Progenitor cell of endocrine pancreas (in vitro differentiated cells): ENCODE measurements around the gene MRPL4. TPM values are rescaled to one million over a fixed set of nuclear protein-coding genes. Genes with fewer than 3 reads are reported as not detected.

Experiments used
- DNase-seq: peaks from one replicate; pipeline ENCODE4 v3.0.0; 2021; ENCODE audit warnings: low spot score; ENCODE audit not compliant: unreplicated experiment
- H3K27ac Mint-ChIP-seq: 2 replicates; pipeline ENCODE4 v1.8.0; 2021; ENCODE audit warnings: mild to moderate bottlenecking, moderate library complexity, mixed read lengths
- H3K27me3 Mint-ChIP-seq: 2 replicates; pipeline ENCODE4 v1.8.0; 2021; ENCODE audit warnings: mixed read lengths
- H3K36me3 Mint-ChIP-seq: 2 replicates; pipeline ENCODE4 v1.8.0; 2022; ENCODE audit warnings: mixed read lengths; ENCODE audit not compliant: insufficient read depth
- H3K4me1 Mint-ChIP-seq: 2 replicates; pipeline ENCODE4 v1.8.0; 2021; ENCODE audit warnings: low read depth, mixed read lengths
- H3K4me3 Mint-ChIP-seq: 2 replicates; pipeline ENCODE4 v1.8.0; 2021; ENCODE audit warnings: low read depth, mild to moderate bottlenecking, moderate library complexity, mixed read lengths
- H3K9me3 Mint-ChIP-seq: 2 replicates; pipeline ENCODE4 v1.8.0; 2021; ENCODE audit warnings: low read depth, mixed read lengths
- total RNA-seq: library from RNA; stranded (reverse); gene quantifications from 2 replicates; pipeline ENCODE4 v1.2.1, GENCODE V29; 2021
- TF ChIP-seq, protein P1 (sequence below): fragments of 200-600 bp; sonication (generic); IDR thresholded peaks from one replicate; pipeline ENCODE4 v1.5.0; 2021; ENCODE audit warnings: antibody characterized with exemption, mild to moderate bottlenecking; ENCODE audit not compliant: unreplicated experiment

Gene MRPL4
- total RNA-seq, 1 donor from 2014 or later, result 51.7 TPM

GRCh38 chr19:10245189-10245939, 6.7 kb upstream of the MRPL4 start:
- H3K27ac Mint-ChIP-seq, result no peak overlapping the region

GRCh38 chr19:10246511-10246910, 5.5 kb upstream of the MRPL4 start:
- Mint-ChIP-seq H3K4me3 (no peak overlapping the region), H3K36me3 (no peaks in the 10 kb centered on the region), H3K9me3 (no peaks in the 10 kb centered on the region), H3K27ac (no peak overlapping the region), H3K27me3 (no peaks in the 10 kb centered on the region), H3K4me1 (no peaks in the 10 kb centered on the region)
- DNase-seq, result no peak
- TF ChIP-seq, protein P1, sequence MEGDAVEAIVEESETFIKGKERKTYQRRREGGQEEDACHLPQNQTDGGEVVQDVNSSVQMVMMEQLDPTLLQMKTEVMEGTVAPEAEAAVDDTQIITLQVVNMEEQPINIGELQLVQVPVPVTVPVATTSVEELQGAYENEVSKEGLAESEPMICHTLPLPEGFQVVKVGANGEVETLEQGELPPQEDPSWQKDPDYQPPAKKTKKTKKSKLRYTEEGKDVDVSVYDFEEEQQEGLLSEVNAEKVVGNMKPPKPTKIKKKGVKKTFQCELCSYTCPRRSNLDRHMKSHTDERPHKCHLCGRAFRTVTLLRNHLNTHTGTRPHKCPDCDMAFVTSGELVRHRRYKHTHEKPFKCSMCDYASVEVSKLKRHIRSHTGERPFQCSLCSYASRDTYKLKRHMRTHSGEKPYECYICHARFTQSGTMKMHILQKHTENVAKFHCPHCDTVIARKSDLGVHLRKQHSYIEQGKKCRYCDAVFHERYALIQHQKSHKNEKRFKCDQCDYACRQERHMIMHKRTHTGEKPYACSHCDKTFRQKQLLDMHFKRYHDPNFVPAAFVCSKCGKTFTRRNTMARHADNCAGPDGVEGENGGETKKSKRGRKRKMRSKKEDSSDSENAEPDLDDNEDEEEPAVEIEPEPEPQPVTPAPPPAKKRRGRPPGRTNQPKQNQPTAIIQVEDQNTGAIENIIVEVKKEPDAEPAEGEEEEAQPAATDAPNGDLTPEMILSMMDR, result no peak

More at GRCh38 chr19:10245189-10245939, 6.7 kb upstream of the MRPL4 start:
- Mint-ChIP-seq H3K36me3 (no peaks in the 10 kb centered on the region), H3K4me1 (no peaks in the 10 kb centered on the region), H3K4me3 (no peak overlapping the region), H3K27me3 (no peaks in the 10 kb centered on the region), H3K9me3 (no peaks in the 10 kb centered on the region)
- TF ChIP-seq, protein P1, result no peak
- no peak for DNase-seq

DNA sequence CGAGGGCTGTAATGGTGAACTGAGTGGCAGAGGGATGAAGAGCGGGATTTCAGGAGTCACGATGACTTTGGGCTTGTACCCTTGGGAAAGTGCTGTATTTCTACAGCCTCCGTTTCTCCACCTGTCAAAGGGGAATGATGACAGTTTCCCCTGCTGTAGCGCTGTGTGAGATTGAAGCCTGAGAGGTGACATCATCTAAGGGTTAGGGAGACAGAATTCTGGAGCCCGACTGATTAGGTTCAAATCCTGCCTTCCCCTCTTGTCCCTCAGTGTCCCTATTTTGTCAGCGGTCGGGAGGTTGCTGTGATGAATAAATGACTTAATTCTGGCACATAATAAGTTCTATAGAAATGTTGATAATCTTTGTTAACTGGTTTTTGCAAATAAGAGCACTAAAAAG, 693 bp downstream of the MRPL4 start:
- peak overlapping the region; percentile 98 for H3K27ac Mint-ChIP-seq
- H3K27me3 Mint-ChIP-seq, result no peaks in the 10 kb centered on the region
- H3K9me3 Mint-ChIP-seq, result no peaks in the 10 kb centered on the region
- TF ChIP-seq, protein P1, result no peak
- H3K36me3 Mint-ChIP-seq, result peaks cover 13% of the 10 kb centered on the region
- no peak for DNase-seq
- H3K4me3 Mint-ChIP-seq, result peak overlapping the region; percentile 99
- peaks cover 3% of the 10 kb centered on the region for H3K4me1 Mint-ChIP-seq

DNA sequence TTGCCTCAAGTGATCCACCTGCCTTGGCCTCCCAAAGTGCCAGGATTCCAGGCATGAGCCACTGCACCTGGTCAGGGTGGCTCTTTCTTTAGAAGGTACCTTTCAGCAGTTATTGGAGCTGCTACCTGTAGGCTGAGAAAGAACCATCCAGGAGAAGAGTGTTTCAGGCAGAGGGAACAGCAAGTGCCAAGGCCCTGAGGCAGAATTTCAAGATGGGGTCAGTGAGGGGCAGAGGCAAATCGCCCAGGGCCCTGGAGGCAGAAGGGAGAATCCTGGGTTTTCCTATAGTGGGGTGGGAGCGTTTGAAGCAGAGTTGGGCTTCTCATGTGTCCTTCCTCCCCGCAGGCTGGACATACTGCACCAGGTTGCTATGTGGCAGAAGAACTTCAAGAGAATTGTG, 2.2 kb downstream of the MRPL4 start:
- Mint-ChIP-seq H3K36me3 (peaks cover 15% of the 10 kb centered on the region), H3K9me3 (no peaks in the 10 kb centered on the region), H3K27ac (no peak overlapping the region), H3K4me1 (peaks cover 3% of the 10 kb centered on the region), H3K4me3 (peak overlapping the region; percentile 99), H3K27me3 (no peaks in the 10 kb centered on the region)
- DNase-seq, result no peak
- TF ChIP-seq, protein P1, result no peak

GRCh38 chr19:10255358-10255757, 3.3 kb downstream of the MRPL4 start:
- TF ChIP-seq, protein P1, result no peak
- no peak for DNase-seq
- Mint-ChIP-seq H3K36me3 (peaks cover 15% of the 10 kb centered on the region), H3K27me3 (no peaks in the 10 kb centered on the region), H3K9me3 (no peaks in the 10 kb centered on the region), H3K4me1 (peaks cover 3% of the 10 kb centered on the region), H3K27ac (no peak overlapping the region), H3K4me3 (no peak overlapping the region)
